A673 (cell line): ENCODE measurements around the gene GPR132. TPM values are rescaled to one million over a fixed set of nuclear protein-coding genes. Genes with fewer than 3 reads are reported as not detected.

Experiments used
- BruUV-seq: library from RNA; stranded (reverse); fragments of 400-500 nt; replicated peaks from 2 replicates; lab custom pipeline; 2021; lab: Mats Ljungman, UMichigan
- CTCF ChIA-PET: fragments of 300-600 bp; sonication (Branson Sonifier 250); formaldehyde crosslinking; loops from one replicate; lab custom pipeline; 2022; ENCODE audit warnings: antibody characterized with exemption; lab: Charles Lee
- POLR2A ChIA-PET: fragments of 300-600 bp; sonication (Branson Sonifier 250); formaldehyde crosslinking; loops from one replicate; lab custom pipeline; 2022; ENCODE audit warnings: antibody characterized with exemption; ENCODE audit not compliant: low non-redundant PET; lab: Charles Lee
- DNase-seq: peaks from one replicate; pipeline ENCODE4 v3.0.0-alpha.2; 2015; ENCODE audit warnings: low spot score
- H3K27ac ChIP-seq: fragments of 200-600 bp; sonication (generic); 2 replicates; pipeline ENCODE4 v1.5.1; 2016; ENCODE audit warnings: mixed run types, low read depth, mild to moderate bottlenecking, mixed read lengths, antibody characterized with exemption, low read length; ENCODE audit not compliant: poor library complexity, severe bottlenecking
- H3K27me3 ChIP-seq: fragments of 200-600 bp; sonication (generic); replicated peaks from 2 replicates; pipeline ENCODE4 v1.6.1; 2017; ENCODE audit warnings: mixed run types, low read depth, mild to moderate bottlenecking, mixed read lengths, antibody characterized with exemption, low read length; ENCODE audit not compliant: insufficient read depth, poor library complexity
- H3K36me3 ChIP-seq: fragments of 200-600 bp; sonication (generic); 2 replicates; pipeline ENCODE4 v1.6.1; 2016; ENCODE audit warnings: mixed run types, mild to moderate bottlenecking, mixed read lengths, antibody characterized with exemption, low read length; ENCODE audit not compliant: insufficient read depth, poor library complexity, severe bottlenecking
- H3K4me1 ChIP-seq: fragments of 200-600 bp; sonication (generic); 2 replicates; pipeline ENCODE4 v1.6.1; 2017; ENCODE audit warnings: mixed run types, mild to moderate bottlenecking, mixed read lengths, antibody characterized with exemption, low read length; ENCODE audit not compliant: insufficient read depth, poor library complexity, severe bottlenecking
- H3K4me3 ChIP-seq: fragments of 200-600 bp; sonication (generic); 2 replicates; pipeline ENCODE4 v1.5.1; 2016; ENCODE audit warnings: low read depth, mixed run types, mild to moderate bottlenecking, mixed read lengths, low read length; ENCODE audit not compliant: poor library complexity, severe bottlenecking
- H3K9me3 ChIP-seq: fragments of 200-600 bp; sonication (generic); 2 replicates; pipeline ENCODE4 v1.6.1; 2016; ENCODE audit warnings: mixed run types, low read depth, mild to moderate bottlenecking, mixed read lengths, antibody characterized with exemption, low read length; ENCODE audit not compliant: poor library complexity, severe bottlenecking
- CTCF ChIP-seq: fragments of 300-800, 200-600 bp; sonication (generic); conservative IDR thresholded peaks from 2 replicates; pipeline ENCODE4 v1.5.1; 2017; ENCODE audit warnings: low read depth, mild to moderate bottlenecking, antibody characterized with exemption, low read length, moderate library complexity, mixed read lengths
- EZH2 ChIP-seq: fragments of 200-600 bp; sonication (generic); IDR thresholded peaks from 2 replicates; pipeline ENCODE4 v1.6.1; 2017; ENCODE audit warnings: borderline replicate concordance, low read depth, mild to moderate bottlenecking, mixed read lengths, antibody characterized with exemption, low read length; ENCODE audit not compliant: poor library complexity, severe bottlenecking
- intact Hi-C: fragments of 100-400 bp; cut with micrococcal nuclease; formaldehyde crosslinking; loops from one replicate; pipeline ENCODE4 v1.10.0; 2022; ENCODE audit not compliant: unreplicated experiment
- total RNA-seq: library from RNA; stranded (reverse); gene quantifications from 2 replicates; pipeline ENCODE4 v1.2.3, GENCODE V29; 2021

The GPR132 gene
- total RNA-seq, 1 experiment from 2014 or later, result not detected

GRCh38 chr14:105053421-105053820, 11.8 kb downstream of the GPR132 start:
- POLR2A ChIA-PET, result no interaction called here
- intact Hi-C loops, result no loop called here
- no TSS peak for BruUV-seq

GRCh38 chr14:105052110-105052458, 13.1 kb downstream of the GPR132 start:
- CTCF ChIA-PET, result no interaction called here
- H3K36me3 ChIP-seq, result no peaks in the 10 kb centered on the region
- no peaks in the 10 kb centered on the region for H3K4me1 ChIP-seq
- POLR2A ChIA-PET, result no interaction called here
- H3K9me3 ChIP-seq, result no peaks in the 10 kb centered on the region
- no TSS peak for BruUV-seq
- no peaks in the 10 kb centered on the region for H3K27me3 ChIP-seq
- no peak for DNase-seq
- H3K27ac ChIP-seq, result no peak overlapping the region
- intact Hi-C loops, result no loop called here
- TF ChIP-seq EZH2, result no peak
- no peak for TF ChIP-seq CTCF
- H3K4me3 ChIP-seq, result no peak overlapping the region

More at GRCh38 chr14:105053421-105053820, 11.8 kb downstream of the GPR132 start:
- Histone ChIP-seq H3K4me1 (no peaks in the 10 kb centered on the region), H3K4me3 (no peak overlapping the region), H3K27me3 (no peaks in the 10 kb centered on the region), H3K36me3 (no peaks in the 10 kb centered on the region), H3K9me3 (no peaks in the 10 kb centered on the region), H3K27ac (no peak overlapping the region)
- DNase-seq, result no peak
- CTCF ChIA-PET, result no interaction called here
- TF ChIP-seq EZH2 (no peak), CTCF (no peak)

- TF ChIP-seq CTCF (no peak), EZH2 (no peak)
- intact Hi-C loops, result no loop called here
- H3K4me3 ChIP-seq, result no peak overlapping the region
- no peaks in the 10 kb centered on the region for H3K36me3 ChIP-seq
- no peaks in the 10 kb centered on the region for H3K9me3 ChIP-seq
- CTCF ChIA-PET, result no interaction called here
- DNase-seq, result no peak
- H3K4me1 ChIP-seq, result no peaks in the 10 kb centered on the region
- POLR2A ChIA-PET, result no interaction called here
- no peaks in the 10 kb centered on the region for H3K27me3 ChIP-seq
- no peak overlapping the region for H3K27ac ChIP-seq
- BruUV-seq, result no TSS peak
Observed at GRCh38 chr14:105051182-105052109, 13.8 kb downstream of the GPR132 start.
